Activated CD8-positive, alpha-beta memory T cell treated with anti-CD3 and anti-CD28 coated beads, Interleukin-2, amount 10 ng/mL, durations not matched to agents 7 days and 5 days (primary cell): ENCODE results near the gene CELA3B. TPM values are rescaled to one million over a fixed set of nuclear protein-coding genes. Genes with fewer than 3 reads are reported as not detected.
"Not testable (repeated sequence)": the region's sequence is repeated elsewhere in the genome, so short reads cannot be mapped to it uniquely, and the experiment has no call there.

ENCODE experiments used
- ATAC-seq: fragments of 150-1000 bp; cut with Tn5 transposase; one replicate; pipeline ENCODE4 v1.10.0; 2021; ENCODE audit warnings: moderate library complexity
- CTCF ChIA-PET: fragments of 350-600 bp; sonication (Branson Sonifier 250); formaldehyde crosslinking; loops from one replicate; lab custom pipeline; 2021; ENCODE audit warnings: antibody characterized with exemption; lab: Charles Lee
- DNase-seq: peaks from one replicate; pipeline ENCODE4 v3.0.0-alpha.2; 2020
- H3K27ac Mint-ChIP-seq: one replicate; pipeline ENCODE4 v1.8.0; 2021; ENCODE audit warnings: mild to moderate bottlenecking, mixed read lengths
- H3K27me3 Mint-ChIP-seq: one replicate; pipeline ENCODE4 v1.8.0; 2021; ENCODE audit warnings: mixed read lengths
- H3K36me3 Mint-ChIP-seq: one replicate; pipeline ENCODE4 v1.8.0; 2021; ENCODE audit warnings: mild to moderate bottlenecking, mixed read lengths
- H3K4me1 Mint-ChIP-seq: one replicate; pipeline ENCODE4 v1.8.0; 2021; ENCODE audit warnings: mixed read lengths
- H3K4me3 Mint-ChIP-seq: one replicate; pipeline ENCODE4 v1.8.0; 2021; ENCODE audit warnings: mild to moderate bottlenecking, moderate library complexity, mixed read lengths
- H3K9me3 Mint-ChIP-seq: one replicate; pipeline ENCODE4 v1.8.0; 2022; ENCODE audit warnings: low read depth, mixed read lengths
- total RNA-seq, 2 experiments: library from RNA; stranded (reverse); gene quantifications; one replicate each; pipeline ENCODE4 v1.2.3, GENCODE V29; 2021

CELA3B gene
- total RNA-seq, 2 experiments from 2014 or later, result not detected

- H3K4me3 Mint-ChIP-seq, DNase-seq, H3K36me3 Mint-ChIP-seq, H3K4me1 Mint-ChIP-seq, CTCF ChIA-PET, ATAC-seq, H3K27ac Mint-ChIP-seq, H3K9me3 Mint-ChIP-seq, H3K27me3 Mint-ChIP-seq: not testable (repeated sequence)
Observed at GRCh38 chr1:21973948-21974347, 2.9 kb upstream of the CELA3B start.

- ATAC-seq, CTCF ChIA-PET, H3K27ac Mint-ChIP-seq, H3K4me1 Mint-ChIP-seq, H3K27me3 Mint-ChIP-seq, H3K36me3 Mint-ChIP-seq, H3K9me3 Mint-ChIP-seq, H3K4me3 Mint-ChIP-seq, DNase-seq: not testable (repeated sequence)
Observed at GRCh38 chr1:21974699-21975098, 2.1 kb upstream of the CELA3B start.

GRCh38 chr1:21975296-21975695, 1.5 kb upstream of the CELA3B start:
- DNase-seq, H3K4me3 Mint-ChIP-seq, H3K27me3 Mint-ChIP-seq, H3K4me1 Mint-ChIP-seq, H3K36me3 Mint-ChIP-seq, H3K9me3 Mint-ChIP-seq, H3K27ac Mint-ChIP-seq, ATAC-seq, CTCF ChIA-PET: not testable (repeated sequence)

GRCh38 chr1:21978209-21978608, 1.4 kb downstream of the CELA3B start:
- CTCF ChIA-PET, H3K9me3 Mint-ChIP-seq, H3K4me1 Mint-ChIP-seq, H3K27me3 Mint-ChIP-seq, H3K4me3 Mint-ChIP-seq, DNase-seq, H3K36me3 Mint-ChIP-seq, ATAC-seq, H3K27ac Mint-ChIP-seq: not testable (repeated sequence)

- ATAC-seq, H3K27ac Mint-ChIP-seq, H3K27me3 Mint-ChIP-seq, H3K4me1 Mint-ChIP-seq, H3K4me3 Mint-ChIP-seq, H3K9me3 Mint-ChIP-seq, H3K36me3 Mint-ChIP-seq, CTCF ChIA-PET, DNase-seq: not testable (repeated sequence)
Observed at GRCh38 chr1:21980515-21981220, 3.8 kb downstream of the CELA3B start.

- H3K9me3 Mint-ChIP-seq, CTCF ChIA-PET, H3K4me1 Mint-ChIP-seq, H3K27me3 Mint-ChIP-seq, H3K4me3 Mint-ChIP-seq, ATAC-seq, H3K27ac Mint-ChIP-seq, DNase-seq, H3K36me3 Mint-ChIP-seq: not testable (repeated sequence)
Observed at GRCh38 chr1:21981253-21981652, 4.4 kb downstream of the CELA3B start.

- H3K4me3 Mint-ChIP-seq, H3K27me3 Mint-ChIP-seq, H3K27ac Mint-ChIP-seq, ATAC-seq, H3K9me3 Mint-ChIP-seq, DNase-seq, H3K36me3 Mint-ChIP-seq, H3K4me1 Mint-ChIP-seq: not testable (repeated sequence)
- CTCF ChIA-PET, result interaction anchor here (0.6 kb wide), 1 partner anchor 10 kb away, joined by 3 read pairs; no protein-coding TSS in a partner anchor
Observed at GRCh38 chr1:21982122-21982521, 5.3 kb downstream of the CELA3B start.

GRCh38 chr1:21983539-21983938, 6.7 kb downstream of the CELA3B start:
- H3K27ac Mint-ChIP-seq, H3K27me3 Mint-ChIP-seq, H3K4me1 Mint-ChIP-seq, H3K9me3 Mint-ChIP-seq, H3K4me3 Mint-ChIP-seq, ATAC-seq, DNase-seq, H3K36me3 Mint-ChIP-seq, CTCF ChIA-PET: not testable (repeated sequence)

- H3K4me3 Mint-ChIP-seq, H3K27ac Mint-ChIP-seq, DNase-seq, H3K4me1 Mint-ChIP-seq, H3K9me3 Mint-ChIP-seq, H3K27me3 Mint-ChIP-seq, ATAC-seq, CTCF ChIA-PET, H3K36me3 Mint-ChIP-seq: not testable (repeated sequence)
Observed at GRCh38 chr1:21985893-21986292, 9.1 kb downstream of the CELA3B start.

GRCh38 chr1:21986386-21986785, 9.6 kb downstream of the CELA3B start:
- CTCF ChIA-PET, H3K27me3 Mint-ChIP-seq, H3K9me3 Mint-ChIP-seq, H3K36me3 Mint-ChIP-seq, H3K4me1 Mint-ChIP-seq, DNase-seq, H3K27ac Mint-ChIP-seq, ATAC-seq, H3K4me3 Mint-ChIP-seq: not testable (repeated sequence)

- DNase-seq, H3K27me3 Mint-ChIP-seq, H3K9me3 Mint-ChIP-seq, H3K27ac Mint-ChIP-seq, ATAC-seq, H3K36me3 Mint-ChIP-seq, H3K4me3 Mint-ChIP-seq, H3K4me1 Mint-ChIP-seq, CTCF ChIA-PET: not testable (repeated sequence)
Observed at GRCh38 chr1:21989672-21990393, 13.0 kb downstream of the CELA3B start.

- H3K36me3 Mint-ChIP-seq, H3K4me3 Mint-ChIP-seq, H3K9me3 Mint-ChIP-seq, H3K27ac Mint-ChIP-seq, H3K4me1 Mint-ChIP-seq, ATAC-seq, DNase-seq, H3K27me3 Mint-ChIP-seq: not testable (repeated sequence)
- CTCF ChIA-PET, result interaction anchor here (1.2 kb wide), 1 partner anchor 24 kb away, joined by 4 read pairs; no protein-coding TSS in a partner anchor
Observed at GRCh38 chr1:21992186-21992585, 15.4 kb downstream of the CELA3B start.

GRCh38 chr1:21994716-21995115, 17.9 kb downstream of the CELA3B start:
- H3K27me3 Mint-ChIP-seq, H3K9me3 Mint-ChIP-seq, H3K4me3 Mint-ChIP-seq, H3K27ac Mint-ChIP-seq, ATAC-seq, H3K36me3 Mint-ChIP-seq, H3K4me1 Mint-ChIP-seq, CTCF ChIA-PET, DNase-seq: not testable (repeated sequence)

- H3K36me3 Mint-ChIP-seq, ATAC-seq, H3K27ac Mint-ChIP-seq, H3K4me1 Mint-ChIP-seq, H3K27me3 Mint-ChIP-seq, H3K4me3 Mint-ChIP-seq, H3K9me3 Mint-ChIP-seq, DNase-seq, CTCF ChIA-PET: not testable (repeated sequence)
Observed at GRCh38 chr1:21996663-21996970, 19.8 kb downstream of the CELA3B start.
